Measurements from ENCODE around the gene RAD54L.
"Not testable (repeated sequence)": the region's sequence is repeated elsewhere in the genome, so short reads cannot be mapped to it uniquely, and the experiment has no call there.

Gene RAD54L

GRCh38 chr1:46319301-46319700, 71.7 kb downstream of the RAD54L start:
- not testable (repeated sequence) for DNase-seq (ENCODE audit: low spot score); FAIRE-seq

- DNase-seq (ENCODE audit: low spot score); FAIRE-seq: not testable (repeated sequence)
Measured at GRCh38 chr1:46319960-46320914, 72.7 kb downstream of the RAD54L start.

GRCh38 chr1:46322191-46322590, 74.6 kb downstream of the RAD54L start:
- not testable (repeated sequence) for DNase-seq (ENCODE audit: low spot score); FAIRE-seq

GRCh38 chr1:46325285-46326076, 77.9 kb downstream of the RAD54L start:
- not testable (repeated sequence) for DNase-seq (ENCODE audit: low spot score); FAIRE-seq

All from urothelium cell line (cell line).